Psoas muscle (tissue), 8 donors: ENCODE results near the gene ST6GALNAC2. TPM values are rescaled to one million over a fixed set of nuclear protein-coding genes. Genes with fewer than 3 reads are reported as not detected.
A peak's percentile ranks its signal among the peaks of the same experiment; 100 is the strongest.

Source experiments
- ATAC-seq, 4 donors: fragments of 200-7000 bp; cut with Tn5 transposase; one replicate each; pipeline ENCODE4 v1.9.1; 2020; ENCODE audit warnings: moderate library complexity in 3 of 4, mild to moderate bottlenecking in 2 of 4
- DNase-seq, 2 donors: peaks; one replicate each; pipeline ENCODE4 v3.0.0-alpha.2; 2020
- H3K27ac ChIP-seq: fragments of 200-600 bp; one replicate; pipeline ENCODE4 v1.8.0; 2022
- H3K27me3 ChIP-seq, 3 donors: fragments of 200-600 bp in 1 of 3; one replicate each; pipeline versions ENCODE4 v1.6.1 to v1.8.0; 2013 to 2022; ENCODE audit warnings: low read length in 2 of 3, mild to moderate bottlenecking in 2 of 3, moderate library complexity in 1 of 3; ENCODE audit not compliant: insufficient read depth in 3 of 3
- H3K36me3 ChIP-seq, 2 donors: fragments of 200-600 bp in 1 of 2; one replicate each; pipeline versions ENCODE4 v1.6.1 to v1.8.0; 2013 to 2022; ENCODE audit warnings: low read depth in 1 of 2, mild to moderate bottlenecking in 1 of 2, moderate library complexity in 1 of 2; ENCODE audit not compliant: insufficient read depth in 1 of 2
- H3K4me1 ChIP-seq: fragments of 200-600 bp; one replicate; pipeline ENCODE4 v1.8.0; 2022
- H3K4me3 ChIP-seq: fragments of 200-600 bp; one replicate; pipeline ENCODE4 v1.8.0; 2022; ENCODE audit warnings: mild to moderate bottlenecking
- H3K9me3 ChIP-seq: fragments of 200-600 bp; one replicate; pipeline ENCODE4 v1.8.0; 2022
- CTCF ChIP-seq: fragments of 200-600 bp; IDR thresholded peaks from one replicate; pipeline ENCODE4 v1.8.0; 2022; ENCODE audit warnings: antibody characterized with exemption
- WGBS, 3 donors: extraction: QIAGEN DNeasy Blood & Tissue Kit; methylation state at CpG; one replicate each; pipeline versions ENCODE4 v1.1.6 to v1.1.7; 2013; 5-methylcytosine and 5-hydroxymethylcytosine counted together
- intact Hi-C, 2 donors: fragments of 100-400 bp; cut with DNase I; formaldehyde crosslinking; loops; one replicate each; pipeline versions ENCODE4 v1.11.0 to v1.14.2; 2022
- polyA plus RNA-seq, 3 donors: library from polyadenylated mRNA; stranded (reverse); fragments of 200-250 nt; gene quantifications; one replicate each; pipeline ENCODE4 v1.2.3, GENCODE V29; 2013
- total RNA-seq, 4 donors: library from RNA; stranded (reverse); fragmentation: NEBNext Ultra II Directional in 2 of 4; extraction: Animal tissue kit (Norgen Biotek cat#: 25700) in 2 of 4; gene quantifications; one replicate each; pipeline versions ENCODE4 v1.2.1 to v1.2.4, GENCODE V29; 2021 to 2023
- donor health status: healthy with polysubstance abuse.
- donor health status: DM: no; HTN: no; CAD: no; lungs with moderate emphysema.
- donor health status: Bipolar disorder and iron deficiency.
- donor health status: healthy.
- donor health status: DM: yes; HTN: yes; CAD: no.
- donor health status: DM: no; HTN: no; CAD: no.
- donor health status: DM: no; HTN: no; CAD: no.
- donor health status: DM: yes; HTN: yes; CAD: no.

Gene ST6GALNAC2
- total and polyA plus RNA-seq, 7 donors: 1.2 to 17.8 (median 8.7) TPM

DNA sequence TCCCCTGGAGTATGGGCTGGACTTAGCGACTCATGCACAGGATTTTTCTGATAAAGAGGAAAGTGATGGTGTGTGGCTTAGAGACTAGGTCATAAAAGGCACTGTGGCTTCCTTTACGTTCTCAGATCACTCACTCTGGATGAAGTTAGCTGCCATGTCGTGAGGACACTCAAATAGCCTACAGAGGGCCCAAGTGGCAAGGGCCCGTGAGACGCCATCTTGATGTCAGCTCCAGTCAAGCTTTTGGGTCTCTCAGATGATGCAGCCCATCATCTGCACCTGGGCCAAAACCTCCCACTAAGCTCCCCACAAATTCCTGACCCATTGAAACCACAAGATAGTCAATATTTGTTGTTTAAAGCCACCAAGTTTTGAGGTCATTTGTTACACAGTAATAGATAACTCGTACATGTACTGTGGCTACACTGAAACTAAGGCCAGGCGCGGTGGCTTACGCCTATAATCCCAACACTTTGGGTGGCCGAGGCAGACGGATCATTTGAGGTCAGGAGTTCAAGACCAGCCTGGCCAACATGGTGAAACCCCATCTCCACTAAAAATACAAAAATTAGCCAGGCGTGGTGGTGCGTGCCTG lies 14.7 kb downstream of the ST6GALNAC2 start:
- TF ChIP-seq CTCF: no peak

DNA sequence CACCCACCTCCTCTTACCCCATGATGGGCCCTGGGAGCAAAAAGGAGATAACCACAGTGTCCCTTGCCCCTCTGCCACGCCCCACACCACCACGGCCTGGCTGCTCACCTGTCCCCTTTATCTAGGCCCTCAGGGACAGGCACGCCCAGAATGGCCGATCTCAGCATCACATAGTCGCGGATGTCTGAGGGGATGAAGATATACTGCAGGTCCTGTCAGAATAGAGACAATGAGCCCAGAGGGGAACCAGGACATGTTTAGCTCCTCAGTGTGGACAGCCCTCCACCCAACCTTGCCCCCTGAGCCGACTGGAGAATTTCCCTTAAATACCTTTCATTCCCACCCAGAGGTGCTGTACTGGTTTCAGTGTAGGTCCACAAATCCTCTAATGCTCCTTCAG lies 15.2 kb downstream of the ST6GALNAC2 start:
- 76 to 89% (median 88%) methylated on average over 7 of the region's 7 CpGs for WGBS, 3 donors
- Histone ChIP-seq H3K36me3 (peaks cover 0 to 15% of the 10 kb centered on the region in 2 donors), H3K4me1 (peaks cover 25% of the 10 kb centered on the region), H3K27ac (no peak overlapping the region), H3K9me3 (no peaks in the 10 kb centered on the region), H3K4me3 (no peak overlapping the region), H3K27me3 (no peaks in the 10 kb centered on the region)
- TF ChIP-seq CTCF: no peak
- ATAC-seq (no peak), DNase-seq (no peak)
- intact Hi-C loops: no loop called here

More for the DNA sequence above, 14.7 kb downstream of the ST6GALNAC2 start:
- DNase-seq (no peak), ATAC-seq (no peak)
- H3K4me1 ChIP-seq: peaks cover 20% of the 10 kb centered on the region
- H3K27ac ChIP-seq: no peak overlapping the region
- no peak overlapping the region for H3K4me3 ChIP-seq
- WGBS, 3 donors: 91 to 97% (median 95%) methylated on average over 13 of the region's 13 CpGs
- intact Hi-C loops: no loop called here
- H3K9me3 ChIP-seq: no peaks in the 10 kb centered on the region
- H3K27me3 ChIP-seq: no peaks in the 10 kb centered on the region
- H3K36me3 ChIP-seq: peaks cover 0 to 9% of the 10 kb centered on the region in 2 donors

- intact Hi-C loops: no loop called here
These were observed 15.9 kb downstream of the ST6GALNAC2 start for GRCh38 chr17:76569607-76570279.

DNA sequence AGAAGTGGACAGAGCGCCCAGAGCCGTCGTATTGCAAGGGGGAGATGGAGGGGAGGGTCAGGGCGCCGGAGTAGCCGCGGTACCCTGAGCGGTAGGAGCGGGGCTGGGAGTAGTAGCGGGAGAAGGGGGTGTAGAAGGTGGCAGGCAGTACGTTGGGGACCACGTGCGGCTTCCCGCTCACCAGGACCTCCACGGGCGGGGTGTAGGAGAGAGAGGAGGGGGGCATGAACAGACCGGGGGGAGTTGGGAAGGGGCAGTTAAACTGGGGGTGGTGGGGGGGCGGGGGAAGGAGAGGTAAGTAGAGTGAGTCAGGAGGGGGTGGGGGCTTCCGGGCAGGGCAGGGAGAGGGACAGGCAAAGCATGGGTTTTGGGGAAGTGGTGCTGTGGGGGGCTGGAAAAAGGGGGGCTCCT lies 16.8 kb downstream of the ST6GALNAC2 start:
- ATAC-seq (peak in 1 of 4 donors; percentile 5), DNase-seq (no peak)
- Histone ChIP-seq H3K36me3 (peaks cover 0 to 30% of the 10 kb centered on the region in 2 donors), H3K4me1 (peaks cover 32% of the 10 kb centered on the region), H3K27ac (no peak overlapping the region), H3K27me3 (no peaks in the 10 kb centered on the region), H3K4me3 (no peak overlapping the region), H3K9me3 (no peaks in the 10 kb centered on the region)
- intact Hi-C loops: no loop called here
- WGBS, 3 donors: 52 to 60% (median 53%) methylated on average over 16 to 19 of the region's 19 CpGs
- no peak for TF ChIP-seq CTCF

More at GRCh38 chr17:76569607-76570279, 15.9 kb downstream of the ST6GALNAC2 start:
- ATAC-seq: peak; percentile 64 to 87 (median 79)
- no peak for TF ChIP-seq CTCF
- Histone ChIP-seq H3K27ac (peak overlapping the region; percentile 53), H3K9me3 (no peaks in the 10 kb centered on the region), H3K4me1 (peaks cover 29% of the 10 kb centered on the region), H3K36me3 (peaks cover 0 to 21% of the 10 kb centered on the region in 2 donors), H3K4me3 (no peak overlapping the region), H3K27me3 (no peaks in the 10 kb centered on the region)
- 35 to 36% (median 36%) methylated on average over 18 of the region's 18 CpGs for WGBS, 3 donors
- peak; percentile 60 to 83 for DNase-seq
